Retinal pigment epithelial cell (primary cell): ENCODE measurements around the gene ADCY7.
A peak's percentile ranks its signal among the peaks of the same experiment; 100 is the strongest.

Experiments used
- DNase-seq: peaks from one replicate; pipeline ENCODE4 v3.0.0-alpha.2; 2010; ENCODE audit warnings: low read depth
- H3K4me3 ChIP-seq: 2 replicates; pipeline ENCODE4 v1.5.1; 2011; ENCODE audit warnings: mild to moderate bottlenecking, low read length, control low read depth, moderate library complexity
- TF ChIP-seq, protein P1 (sequence below): conservative IDR thresholded peaks from 2 replicates; pipeline ENCODE4 v1.5.1; 2011; ENCODE audit warnings: low read depth, low read length, control low read depth, inconsistent platforms

Gene ADCY7

DNA sequence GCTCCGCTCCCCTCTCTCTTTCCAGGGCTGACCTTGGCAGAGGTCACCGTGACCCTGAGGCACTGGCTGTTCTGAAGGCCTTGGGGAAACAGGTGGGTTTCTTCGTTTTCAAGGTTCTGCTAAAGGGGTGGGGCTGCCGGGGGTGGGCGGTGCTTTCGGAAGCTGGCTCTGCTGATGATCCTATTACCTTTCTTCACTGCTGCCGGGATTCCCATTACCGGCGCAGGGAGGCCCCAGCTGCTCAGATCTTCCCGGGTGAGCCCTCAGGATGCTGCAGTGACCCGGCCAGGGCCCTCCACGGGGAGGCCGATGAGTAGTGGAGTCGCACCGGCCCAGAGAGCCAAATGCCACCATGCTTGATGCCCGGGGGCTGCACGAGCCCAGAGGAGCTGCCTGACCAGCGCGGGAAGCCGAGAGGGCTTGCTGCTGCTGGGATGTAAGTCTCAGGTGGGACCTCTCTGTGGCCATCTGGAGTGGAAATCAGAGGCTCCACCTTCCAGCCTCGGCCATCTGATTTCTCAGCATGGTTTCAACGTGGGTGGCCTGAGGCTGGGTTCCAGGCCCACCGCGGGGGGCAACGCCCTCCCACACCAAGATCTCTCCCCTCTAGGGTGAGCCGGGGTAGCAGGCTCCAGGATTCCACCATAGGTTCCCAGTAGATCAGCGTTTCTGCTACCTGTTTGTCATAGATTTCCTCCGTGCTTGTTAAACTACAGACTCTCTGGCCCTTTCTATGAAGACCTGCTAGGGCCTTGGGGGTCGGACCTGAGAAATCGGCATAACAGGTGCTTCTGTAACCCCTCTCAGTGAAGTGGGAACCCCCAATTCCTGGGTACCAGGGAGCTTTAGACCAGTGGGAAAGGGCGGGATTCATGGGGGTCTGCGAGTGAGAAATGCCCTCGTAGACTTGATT, 21.6 kb upstream of the ADCY7 start:
- TF ChIP-seq, protein P1, sequence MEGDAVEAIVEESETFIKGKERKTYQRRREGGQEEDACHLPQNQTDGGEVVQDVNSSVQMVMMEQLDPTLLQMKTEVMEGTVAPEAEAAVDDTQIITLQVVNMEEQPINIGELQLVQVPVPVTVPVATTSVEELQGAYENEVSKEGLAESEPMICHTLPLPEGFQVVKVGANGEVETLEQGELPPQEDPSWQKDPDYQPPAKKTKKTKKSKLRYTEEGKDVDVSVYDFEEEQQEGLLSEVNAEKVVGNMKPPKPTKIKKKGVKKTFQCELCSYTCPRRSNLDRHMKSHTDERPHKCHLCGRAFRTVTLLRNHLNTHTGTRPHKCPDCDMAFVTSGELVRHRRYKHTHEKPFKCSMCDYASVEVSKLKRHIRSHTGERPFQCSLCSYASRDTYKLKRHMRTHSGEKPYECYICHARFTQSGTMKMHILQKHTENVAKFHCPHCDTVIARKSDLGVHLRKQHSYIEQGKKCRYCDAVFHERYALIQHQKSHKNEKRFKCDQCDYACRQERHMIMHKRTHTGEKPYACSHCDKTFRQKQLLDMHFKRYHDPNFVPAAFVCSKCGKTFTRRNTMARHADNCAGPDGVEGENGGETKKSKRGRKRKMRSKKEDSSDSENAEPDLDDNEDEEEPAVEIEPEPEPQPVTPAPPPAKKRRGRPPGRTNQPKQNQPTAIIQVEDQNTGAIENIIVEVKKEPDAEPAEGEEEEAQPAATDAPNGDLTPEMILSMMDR, result no peak
- no peak for DNase-seq
- H3K4me3 ChIP-seq, result no peak overlapping the region

- peak overlapping the region; percentile 61 for H3K4me3 ChIP-seq
- TF ChIP-seq, protein P1, result peak; percentile 6
- no peak for DNase-seq
These were observed 20.7 kb upstream of the ADCY7 start for GRCh38 chr16:50245417-50246298.

- TF ChIP-seq, protein P1, result no peak
- no peak for DNase-seq
- peak overlapping the region; percentile 61 for H3K4me3 ChIP-seq
These were observed 19.8 kb upstream of the ADCY7 start for GRCh38 chr16:50246299-50247122.

DNA sequence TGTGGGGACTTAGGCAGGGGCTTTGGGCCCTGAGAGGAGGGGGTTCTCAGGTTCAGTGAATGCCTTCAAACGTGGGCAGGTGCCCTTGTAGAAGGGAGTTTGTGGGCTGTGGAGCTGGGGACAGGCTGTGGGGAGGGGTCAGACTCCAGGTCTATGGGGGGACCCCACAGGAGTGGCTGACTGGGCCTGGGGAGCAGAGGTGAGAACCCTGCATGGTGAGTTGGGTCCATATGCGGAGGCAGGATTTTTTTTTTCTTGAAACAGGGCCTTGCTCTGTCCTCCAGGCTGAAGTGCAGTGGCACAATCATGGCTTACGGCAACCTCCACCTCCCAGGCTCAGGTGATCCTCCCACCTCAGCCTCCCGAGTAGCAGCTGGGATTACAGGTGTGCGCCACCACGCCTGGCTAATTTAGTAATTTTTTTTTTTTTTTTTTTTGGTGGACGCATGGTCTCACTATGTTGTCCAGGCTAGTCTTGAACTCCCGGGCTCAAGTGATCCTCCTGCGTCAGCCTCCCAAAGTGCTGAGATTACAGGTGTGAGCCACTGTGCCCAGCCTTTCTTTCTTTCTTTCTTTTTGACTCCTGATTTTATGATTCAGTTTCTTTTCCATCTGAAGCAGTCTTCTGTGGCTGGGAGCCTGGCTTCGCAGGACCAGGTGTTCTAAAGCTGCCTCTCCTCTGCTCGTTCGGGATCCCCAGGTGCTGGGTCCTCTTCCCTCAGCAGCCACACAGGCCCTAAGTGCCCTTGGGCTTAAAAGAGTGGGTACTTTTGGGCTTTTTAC, 19.0 kb upstream of the ADCY7 start:
- TF ChIP-seq, protein P1, result no peak
- no peak for DNase-seq
- H3K4me3 ChIP-seq, result no peak overlapping the region

DNA sequence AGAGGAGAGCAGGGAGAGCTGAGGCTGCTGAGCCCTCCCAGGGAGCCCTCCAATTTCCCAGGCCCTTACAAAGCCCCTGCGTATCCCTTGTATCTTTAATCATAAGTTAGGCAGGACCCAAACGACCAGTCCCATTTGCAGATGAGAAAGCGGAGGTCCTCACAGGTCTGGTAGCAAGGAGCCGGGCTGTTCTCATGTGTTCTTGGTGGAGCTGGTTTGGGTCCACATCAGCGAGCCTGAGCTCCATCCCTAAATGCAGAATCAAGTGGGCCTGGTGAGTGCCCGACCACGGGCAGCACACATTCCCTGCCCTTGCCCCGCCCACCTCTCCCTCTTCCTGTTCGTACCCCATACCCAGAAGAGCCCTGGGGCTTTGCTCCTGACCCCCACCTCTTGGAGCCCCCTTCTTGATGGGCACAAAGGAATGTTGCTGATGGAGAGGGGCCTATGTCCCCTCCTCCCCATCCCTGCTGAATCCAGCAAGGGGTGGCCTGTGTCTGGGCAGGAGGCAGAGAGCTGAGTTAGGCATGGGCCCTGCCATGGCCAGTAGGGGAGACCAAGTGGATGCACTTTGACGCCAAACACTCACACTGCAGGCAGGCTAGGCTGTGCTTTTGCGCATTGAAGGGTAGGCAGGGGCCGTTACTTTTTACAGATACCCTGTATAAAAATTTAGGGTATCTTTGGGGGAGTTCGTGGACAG, 18.3 kb upstream of the ADCY7 start:
- DNase-seq, result no peak
- TF ChIP-seq, protein P1, result no peak
- no peak overlapping the region for H3K4me3 ChIP-seq
